HEK293T (cell line): Measurements from ENCODE around the gene MT1F.

Experiments used
- ELF4 ChIP-seq: fragments of 450-650 bp; IDR thresholded peaks from 2 replicates; pipeline ENCODE4 v1.6.1; 2017; ENCODE audit warnings: antibody characterized with exemption
- FOXK2 ChIP-seq: fragments of 450-650 bp; IDR thresholded peaks from 2 replicates; pipeline ENCODE4 v1.6.1; 2016; ENCODE audit warnings: mild to moderate bottlenecking
- HDGF ChIP-seq: fragments of 450-650 bp; IDR thresholded peaks from 2 replicates; pipeline ENCODE4 v1.6.1; 2017; ENCODE audit warnings: antibody characterized with exemption, borderline replicate concordance
- NFRKB ChIP-seq: fragments of 450-650 bp; IDR thresholded peaks from 2 replicates; pipeline ENCODE4 v1.6.1; 2016; ENCODE audit warnings: mild to moderate bottlenecking, moderate library complexity

- no peak for TF ChIP-seq ELF4
- TF ChIP-seq NFRKB: no peak
- no peak for TF ChIP-seq FOXK2
- TF ChIP-seq HDGF: no peak
Measured at GRCh38 chr16:56631197-56631596, 26.6 kb upstream of the MT1F start.
